ENCODE data around the gene XDH. TPM values are rescaled to one million over a fixed set of nuclear protein-coding genes. Genes with fewer than 3 reads are reported as not detected.

XDH gene
- total RNA-seq, 1 experiment from 2014 or later = 0.08 TPM

DNA sequence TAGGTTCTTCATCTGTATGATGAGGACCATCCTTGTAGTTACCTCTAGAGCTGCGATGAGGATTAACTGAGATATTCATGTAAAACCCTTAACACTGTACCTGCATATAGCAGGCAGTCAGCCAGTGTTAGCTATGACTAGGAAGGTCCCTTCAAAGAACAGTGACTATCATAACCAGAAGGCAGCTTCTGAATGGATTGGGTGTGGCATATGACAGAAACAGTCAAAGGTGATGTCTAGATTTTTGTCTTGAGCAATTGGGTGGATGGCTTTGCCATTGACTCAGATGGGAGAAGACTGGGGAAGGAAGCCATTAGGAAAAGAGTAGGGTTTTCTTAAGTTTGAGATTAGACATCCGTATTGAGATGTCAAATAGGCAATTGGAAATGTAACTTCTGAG, 15.7 kb downstream of the XDH start:
- ATAC-seq (no peak), DNase-seq (ENCODE audit: low read depth, low spot score) (no peak)
- no TSS peak for BruUV-seq (replicated peaks)
- Histone ChIP-seq H3K4me3 (ENCODE audit: low read depth in 2 of 2, low read length in 2 of 2) (no peak overlapping the region), H3K27ac (ENCODE audit: low read length) (no peak overlapping the region), H3K9me3 (ENCODE audit: control insufficient read depth, insufficient read depth, low read depth, low read length) (no peaks in the 10 kb centered on the region), H3K4me1 (ENCODE audit: control insufficient read depth, insufficient read depth, low read length) (no peaks in the 10 kb centered on the region), H3K27me3 (ENCODE audit: control insufficient read depth, insufficient read depth, low read length) (no peaks in the 10 kb centered on the region), H3K36me3 (ENCODE audit: control insufficient read depth, insufficient read depth, low read length) (no peaks in the 10 kb centered on the region)
- ChIA-PET POLR2A (no interaction called here), CTCF (no interaction called here)
- in situ Hi-C loops (cut with HindIII; ENCODE audit: low pct_unique_long_range_greater_than_20kb, low sequenced_read_pairs) (no loop called here), intact Hi-C loops (cut with micrococcal nuclease; ENCODE audit: unreplicated experiment) (no loop called here)
- TF ChIP-seq SIN3A (IDR thresholded peaks at IDR 0.05; ENCODE audit: borderline replicate concordance, insufficient read depth, low read depth, low read length) = no peak
- no peak for TF ChIP-seq POLR2AphosphoS5 (IDR thresholded peaks at IDR 0.05; ENCODE audit: low read depth, low read length)
- TF ChIP-seq, protein P1, sequence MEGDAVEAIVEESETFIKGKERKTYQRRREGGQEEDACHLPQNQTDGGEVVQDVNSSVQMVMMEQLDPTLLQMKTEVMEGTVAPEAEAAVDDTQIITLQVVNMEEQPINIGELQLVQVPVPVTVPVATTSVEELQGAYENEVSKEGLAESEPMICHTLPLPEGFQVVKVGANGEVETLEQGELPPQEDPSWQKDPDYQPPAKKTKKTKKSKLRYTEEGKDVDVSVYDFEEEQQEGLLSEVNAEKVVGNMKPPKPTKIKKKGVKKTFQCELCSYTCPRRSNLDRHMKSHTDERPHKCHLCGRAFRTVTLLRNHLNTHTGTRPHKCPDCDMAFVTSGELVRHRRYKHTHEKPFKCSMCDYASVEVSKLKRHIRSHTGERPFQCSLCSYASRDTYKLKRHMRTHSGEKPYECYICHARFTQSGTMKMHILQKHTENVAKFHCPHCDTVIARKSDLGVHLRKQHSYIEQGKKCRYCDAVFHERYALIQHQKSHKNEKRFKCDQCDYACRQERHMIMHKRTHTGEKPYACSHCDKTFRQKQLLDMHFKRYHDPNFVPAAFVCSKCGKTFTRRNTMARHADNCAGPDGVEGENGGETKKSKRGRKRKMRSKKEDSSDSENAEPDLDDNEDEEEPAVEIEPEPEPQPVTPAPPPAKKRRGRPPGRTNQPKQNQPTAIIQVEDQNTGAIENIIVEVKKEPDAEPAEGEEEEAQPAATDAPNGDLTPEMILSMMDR (IDR thresholded peaks at IDR 0.05) = no peak
- TF ChIP-seq TCF7L2 (IDR thresholded peaks at IDR 0.05; ENCODE audit: low read depth, low read length) = no peak
- TF ChIP-seq, protein P2, sequence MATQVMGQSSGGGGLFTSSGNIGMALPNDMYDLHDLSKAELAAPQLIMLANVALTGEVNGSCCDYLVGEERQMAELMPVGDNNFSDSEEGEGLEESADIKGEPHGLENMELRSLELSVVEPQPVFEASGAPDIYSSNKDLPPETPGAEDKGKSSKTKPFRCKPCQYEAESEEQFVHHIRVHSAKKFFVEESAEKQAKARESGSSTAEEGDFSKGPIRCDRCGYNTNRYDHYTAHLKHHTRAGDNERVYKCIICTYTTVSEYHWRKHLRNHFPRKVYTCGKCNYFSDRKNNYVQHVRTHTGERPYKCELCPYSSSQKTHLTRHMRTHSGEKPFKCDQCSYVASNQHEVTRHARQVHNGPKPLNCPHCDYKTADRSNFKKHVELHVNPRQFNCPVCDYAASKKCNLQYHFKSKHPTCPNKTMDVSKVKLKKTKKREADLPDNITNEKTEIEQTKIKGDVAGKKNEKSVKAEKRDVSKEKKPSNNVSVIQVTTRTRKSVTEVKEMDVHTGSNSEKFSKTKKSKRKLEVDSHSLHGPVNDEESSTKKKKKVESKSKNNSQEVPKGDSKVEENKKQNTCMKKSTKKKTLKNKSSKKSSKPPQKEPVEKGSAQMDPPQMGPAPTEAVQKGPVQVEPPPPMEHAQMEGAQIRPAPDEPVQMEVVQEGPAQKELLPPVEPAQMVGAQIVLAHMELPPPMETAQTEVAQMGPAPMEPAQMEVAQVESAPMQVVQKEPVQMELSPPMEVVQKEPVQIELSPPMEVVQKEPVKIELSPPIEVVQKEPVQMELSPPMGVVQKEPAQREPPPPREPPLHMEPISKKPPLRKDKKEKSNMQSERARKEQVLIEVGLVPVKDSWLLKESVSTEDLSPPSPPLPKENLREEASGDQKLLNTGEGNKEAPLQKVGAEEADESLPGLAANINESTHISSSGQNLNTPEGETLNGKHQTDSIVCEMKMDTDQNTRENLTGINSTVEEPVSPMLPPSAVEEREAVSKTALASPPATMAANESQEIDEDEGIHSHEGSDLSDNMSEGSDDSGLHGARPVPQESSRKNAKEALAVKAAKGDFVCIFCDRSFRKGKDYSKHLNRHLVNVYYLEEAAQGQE (IDR thresholded peaks at IDR 0.05; ENCODE audit: insufficient read depth in 1 of 2, low read depth in 2 of 2, low read length in 1 of 2) = no peak

DNA sequence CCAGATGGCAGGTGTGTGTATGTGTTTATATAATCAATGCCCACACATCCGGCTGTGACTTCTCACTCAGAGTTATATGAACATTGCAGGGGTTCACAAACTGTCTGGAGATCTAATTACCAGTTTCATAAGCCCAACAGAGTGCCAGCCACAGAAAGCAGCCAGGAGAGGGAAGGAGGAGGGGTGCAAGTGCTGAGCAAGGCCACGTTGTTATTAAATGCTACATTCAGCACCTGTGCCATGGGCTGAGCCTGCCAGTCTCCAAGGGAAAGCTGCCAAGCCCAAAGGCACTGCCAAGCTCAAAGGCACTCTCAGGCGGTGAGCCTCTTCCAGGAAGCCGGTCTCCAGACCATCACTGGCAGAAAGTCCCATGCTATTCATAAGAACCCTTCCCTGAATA, 17.4 kb downstream of the XDH start:
- Histone ChIP-seq H3K36me3 (ENCODE audit: control insufficient read depth, insufficient read depth, low read length) (no peaks in the 10 kb centered on the region), H3K27ac (ENCODE audit: low read length) (no peak overlapping the region), H3K9me3 (ENCODE audit: control insufficient read depth, insufficient read depth, low read depth, low read length) (no peaks in the 10 kb centered on the region), H3K4me1 (ENCODE audit: control insufficient read depth, insufficient read depth, low read length) (no peaks in the 10 kb centered on the region), H3K27me3 (ENCODE audit: control insufficient read depth, insufficient read depth, low read length) (no peaks in the 10 kb centered on the region), H3K4me3 (ENCODE audit: low read depth in 2 of 2, low read length in 2 of 2) (no peak overlapping the region)
- intact Hi-C loops (cut with micrococcal nuclease; ENCODE audit: unreplicated experiment) (no loop called here), in situ Hi-C loops (cut with HindIII; ENCODE audit: low pct_unique_long_range_greater_than_20kb, low sequenced_read_pairs) (no loop called here)
- ChIA-PET CTCF (no interaction called here), POLR2A (no interaction called here)
- ATAC-seq = no peak
- no peak for TF ChIP-seq POLR2AphosphoS5 (IDR thresholded peaks at IDR 0.05; ENCODE audit: low read depth, low read length)
- TF ChIP-seq SIN3A (IDR thresholded peaks at IDR 0.05; ENCODE audit: borderline replicate concordance, insufficient read depth, low read depth, low read length) = no peak
- no TSS peak for BruUV-seq (replicated peaks)
- no peak for DNase-seq (ENCODE audit: low read depth, low spot score)

DNA sequence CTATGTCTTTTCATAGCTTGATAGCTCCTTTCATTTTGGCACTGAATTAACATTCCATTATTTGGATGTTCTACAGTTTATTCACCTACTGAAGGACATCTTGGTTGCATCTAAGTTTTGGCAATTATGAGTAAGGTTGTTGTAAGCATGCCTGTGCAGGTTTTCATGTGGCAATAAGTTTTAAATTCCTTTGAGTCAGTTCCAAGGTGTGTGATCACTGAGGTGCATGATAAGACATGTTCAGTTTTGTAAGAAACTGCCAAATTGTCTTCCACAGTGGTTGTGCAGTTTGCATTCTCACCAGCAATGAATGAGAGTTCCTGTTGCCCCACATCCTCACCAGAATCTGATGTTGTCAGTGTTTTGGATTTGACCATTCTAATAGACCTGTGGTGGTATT, 24.2 kb downstream of the XDH start:
- ChIA-PET CTCF (no interaction called here), POLR2A (no interaction called here)
- Histone ChIP-seq H3K9me3 (ENCODE audit: control insufficient read depth, insufficient read depth, low read depth, low read length) (no peaks in the 10 kb centered on the region), H3K4me1 (ENCODE audit: control insufficient read depth, insufficient read depth, low read length) (no peaks in the 10 kb centered on the region), H3K4me3 (ENCODE audit: low read depth in 2 of 2, low read length in 2 of 2) (no peak overlapping the region), H3K27ac (ENCODE audit: low read length) (no peak overlapping the region), H3K27me3 (ENCODE audit: control insufficient read depth, insufficient read depth, low read length) (no peaks in the 10 kb centered on the region), H3K36me3 (ENCODE audit: control insufficient read depth, insufficient read depth, low read length) (no peaks in the 10 kb centered on the region)
- BruUV-seq (replicated peaks) = no TSS peak
- DNase-seq (ENCODE audit: low read depth, low spot score) (no peak), ATAC-seq (no peak)
- in situ Hi-C loops (cut with HindIII; ENCODE audit: low pct_unique_long_range_greater_than_20kb, low sequenced_read_pairs) = no loop called here
- TF ChIP-seq, protein P2 (IDR thresholded peaks at IDR 0.05; ENCODE audit: insufficient read depth in 1 of 2, low read depth in 2 of 2, low read length in 1 of 2) = no peak
- TF ChIP-seq, protein P1 (IDR thresholded peaks at IDR 0.05) = no peak
- TF ChIP-seq SIN3A (IDR thresholded peaks at IDR 0.05; ENCODE audit: borderline replicate concordance, insufficient read depth, low read depth, low read length) (no peak), TCF7L2 (IDR thresholded peaks at IDR 0.05; ENCODE audit: low read depth, low read length) (no peak), POLR2AphosphoS5 (IDR thresholded peaks at IDR 0.05; ENCODE audit: low read depth, low read length) (no peak)
- intact Hi-C loops (cut with micrococcal nuclease; ENCODE audit: unreplicated experiment) = no loop called here

Measured in Panc1 (cell line).